Measurements from ENCODE around the gene THAP7. TPM values are rescaled to one million over a fixed set of nuclear protein-coding genes. Genes with fewer than 3 reads are reported as not detected.

THAP7 gene
- total and polyA plus RNA-seq, 2 of the 13 experiments (the other 11 are each of a cell fraction or from before 2014, with no cell fraction given), result 13.0 to 25.5 TPM

- no peak for TF ChIP-seq ZSCAN12 (CRISPR knock-in tag; IDR thresholded peaks at IDR 0.05)
- TF ChIP-seq ZNF629 (CRISPR knock-in tag; conservative IDR thresholded peaks at IDR 0.05), result no peak; the same call in 1 of the 2 replicates
- no peak for TF ChIP-seq RERE (CRISPR knock-in tag; IDR thresholded peaks at IDR 0.05; ENCODE audit: low read depth)
- peak; percentile 40; the same call in 1 of the 2 replicates for TF ChIP-seq BORCS8-MEF2B (CRISPR knock-in tag; IDR thresholded peaks at IDR 0.05)
- TF ChIP-seq ZNF232 (CRISPR knock-in tag; IDR thresholded peaks at IDR 0.05; ENCODE audit: borderline replicate concordance), result no peak
- TF ChIP-seq NFKB2 (CRISPR knock-in tag; IDR thresholded peaks at IDR 0.05; ENCODE audit: borderline replicate concordance), result no peak
- 0 out of 2 replicates have a peak, but pooled peaks have one; percentile 35 for TF ChIP-seq IKZF5 (CRISPR knock-in tag; IDR thresholded peaks at IDR 0.05)
- no peak for TF ChIP-seq IRF9 (CRISPR knock-in tag; IDR thresholded peaks at IDR 0.05; ENCODE audit: borderline replicate concordance)
- TF ChIP-seq TBX2 (CRISPR knock-in tag; IDR thresholded peaks at IDR 0.05; ENCODE audit: borderline replicate concordance), result peak; percentile 81; the same call in 1 of the 2 replicates
- TF ChIP-seq FOXK1 (CRISPR knock-in tag; IDR thresholded peaks at IDR 0.05; ENCODE audit: borderline replicate concordance, low read depth), result no peak
- peak; percentile 87 for TF ChIP-seq HIC2 (CRISPR knock-in tag; IDR thresholded peaks at IDR 0.05; ENCODE audit: low read depth)
- no peak for TF ChIP-seq ZFP36L2 (CRISPR knock-in tag; IDR thresholded peaks at IDR 0.05)
- TF ChIP-seq RARA (CRISPR knock-in tag; IDR thresholded peaks at IDR 0.05), result peak; percentile 76
- 0 out of 2 replicates have a peak, but pooled peaks have one; percentile 48 for TF ChIP-seq ZIK1 (CRISPR knock-in tag; IDR thresholded peaks at IDR 0.05; ENCODE audit: borderline replicate concordance, low read depth)
- TF ChIP-seq SALL1 (CRISPR knock-in tag; IDR thresholded peaks at IDR 0.05), result peak; percentile 73; the same call in 1 of the 2 replicates
- TF ChIP-seq BATF2 (CRISPR knock-in tag; IDR thresholded peaks at IDR 0.05), result no peak
- TF ChIP-seq FOXA3 (CRISPR knock-in tag; IDR thresholded peaks at IDR 0.05), result peak; percentile 50; the same call in 1 of the 2 replicates
- TF ChIP-seq SPEN (CRISPR knock-in tag; IDR thresholded peaks at IDR 0.05; ENCODE audit: low read depth), result peak; percentile 75
- peak; percentile 81 for TF ChIP-seq ELF1 (CRISPR knock-in tag; IDR thresholded peaks at IDR 0.05)
- no peak; the same call in 1 of the 2 replicates for TF ChIP-seq POLR2AphosphoS5 (IDR thresholded peaks at IDR 0.05; ENCODE audit: low read depth, low read length)
Observed at GRCh38 chr22:20979940-20980453, 21.9 kb downstream of the THAP7 start (continued).
